Body of pancreas (tissue), 4 donors: Measurements from ENCODE around the gene TMEM242.

Experiments
- POLR2A ChIP-seq, 3 donors: fragments of 450-650 bp; IDR thresholded peaks; one replicate each; pipeline ENCODE4 v1.6.1; 2016; ENCODE audit warnings: antibody characterized with exemption in 3 of 3, mild to moderate bottlenecking in 2 of 3
- TF ChIP-seq, protein P1 (sequence below), 7 experiments: fragments of 450-650 bp in 4 of 7; fragments of 200-600 bp in 3 of 7; sonication (generic) in 3 of 7; IDR thresholded peaks; one replicate each; pipeline ENCODE4 v1.5.1; 2016 to 2019; ENCODE audit warnings: antibody characterized with exemption in 7 of 7

DNA sequence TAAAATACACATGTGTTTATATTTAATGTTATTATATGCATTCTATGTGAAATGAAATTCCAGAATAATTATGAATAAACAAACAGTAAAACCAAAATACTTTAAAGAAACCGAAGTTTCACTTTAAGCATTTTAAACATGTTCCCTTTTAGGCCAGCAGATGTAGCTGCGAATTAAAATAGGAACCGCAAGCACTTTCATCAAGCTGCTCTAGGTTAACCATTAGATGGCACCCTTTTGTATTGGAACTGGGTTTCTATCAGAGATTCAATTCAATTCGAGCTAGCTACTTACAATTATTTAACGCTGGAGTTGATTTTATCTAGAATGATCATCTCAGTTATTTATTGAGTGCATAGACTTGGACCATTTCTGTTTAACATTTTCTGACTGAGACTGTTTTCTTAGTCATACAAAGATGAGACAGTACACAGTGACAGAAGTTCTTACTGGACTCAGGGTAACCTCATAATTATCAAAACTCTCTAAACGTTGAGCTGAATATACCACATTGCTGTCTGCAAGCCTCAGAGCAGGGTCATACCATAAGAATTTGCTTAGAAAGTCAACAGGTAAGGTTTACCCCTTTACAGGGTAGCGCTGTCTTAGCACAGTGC is 8.5 kb downstream of the TMEM242 start:
- TF ChIP-seq, protein P1, sequence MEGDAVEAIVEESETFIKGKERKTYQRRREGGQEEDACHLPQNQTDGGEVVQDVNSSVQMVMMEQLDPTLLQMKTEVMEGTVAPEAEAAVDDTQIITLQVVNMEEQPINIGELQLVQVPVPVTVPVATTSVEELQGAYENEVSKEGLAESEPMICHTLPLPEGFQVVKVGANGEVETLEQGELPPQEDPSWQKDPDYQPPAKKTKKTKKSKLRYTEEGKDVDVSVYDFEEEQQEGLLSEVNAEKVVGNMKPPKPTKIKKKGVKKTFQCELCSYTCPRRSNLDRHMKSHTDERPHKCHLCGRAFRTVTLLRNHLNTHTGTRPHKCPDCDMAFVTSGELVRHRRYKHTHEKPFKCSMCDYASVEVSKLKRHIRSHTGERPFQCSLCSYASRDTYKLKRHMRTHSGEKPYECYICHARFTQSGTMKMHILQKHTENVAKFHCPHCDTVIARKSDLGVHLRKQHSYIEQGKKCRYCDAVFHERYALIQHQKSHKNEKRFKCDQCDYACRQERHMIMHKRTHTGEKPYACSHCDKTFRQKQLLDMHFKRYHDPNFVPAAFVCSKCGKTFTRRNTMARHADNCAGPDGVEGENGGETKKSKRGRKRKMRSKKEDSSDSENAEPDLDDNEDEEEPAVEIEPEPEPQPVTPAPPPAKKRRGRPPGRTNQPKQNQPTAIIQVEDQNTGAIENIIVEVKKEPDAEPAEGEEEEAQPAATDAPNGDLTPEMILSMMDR (IDR thresholded peaks at IDR 0.05): peak; percentile 45 to 96 (median 90)
- no peak for TF ChIP-seq POLR2A (IDR thresholded peaks at IDR 0.05)
